HEK293 (cell line): ENCODE measurements around the gene PCLAF.
"Not testable (repeated sequence)": the region's sequence is repeated elsewhere in the genome, so short reads cannot be mapped to it uniquely, and the experiment has no call there.

Experiments
- CTCF ChIA-PET: fragments of 350-600 bp; formaldehyde crosslinking; extraction: SDS; loops from one replicate; lab custom pipeline; 2021; ENCODE audit warnings: antibody characterized with exemption; lab: Yijun Ruan, JAX
- POLR2A ChIA-PET: fragments of 300-600 bp; formaldehyde crosslinking; extraction: SDS; loops from one replicate; lab custom pipeline; 2020; ENCODE audit warnings: antibody characterized with exemption, inconsistent platforms; lab: Yijun Ruan, JAX
- H3K27ac ChIP-seq: fragments of 200-500 bp; sonication (Bioruptor generic); 2 replicates; pipeline ENCODE4 v1.5.1; 2014; ENCODE audit warnings: low read depth, low read length, control low read depth, inconsistent platforms; ENCODE audit errors: extremely low read depth
- H3K36me3 ChIP-seq, 2 experiments: fragments of 200-500 bp in 1 of 2; sonication (Bioruptor generic) in 1 of 2; 1 replicate in 1 of 2; 2 replicates in 1 of 2; pipeline ENCODE4 v1.5.1; 2014 to 2017; ENCODE audit warnings: inconsistent platforms in 2 of 2, low read length in 2 of 2; ENCODE audit not compliant: control insufficient read depth in 2 of 2, insufficient read depth in 1 of 2
- H3K4me1 ChIP-seq: fragments of 200-500 bp; sonication (Bioruptor generic); 2 replicates; pipeline ENCODE4 v1.5.1; 2014; ENCODE audit warnings: mild to moderate bottlenecking, low read length, inconsistent platforms; ENCODE audit not compliant: control insufficient read depth, insufficient read depth
- H3K4me3 ChIP-seq: 2 replicates; pipeline ENCODE4 v1.5.1; 2011; ENCODE audit warnings: low read depth, mild to moderate bottlenecking, control low read depth, low read length, moderate library complexity
- H3K9me3 ChIP-seq: fragments of 200-500 bp; sonication (Bioruptor generic); 2 replicates; pipeline ENCODE4 v1.5.1; 2014; ENCODE audit warnings: low read depth, low read length, inconsistent platforms; ENCODE audit not compliant: control insufficient read depth, insufficient read depth
- OSR2 ChIP-seq: fragments of 450-650 bp; formaldehyde crosslinking; IDR thresholded peaks from 2 replicates; pipeline ENCODE4 v1.5.1; 2016; ENCODE audit warnings: missing biosample characterization, missing genetic modification characterization
- REPIN1 ChIP-seq: fragments of 450-650 bp; formaldehyde crosslinking; IDR thresholded peaks from 2 replicates; pipeline ENCODE4 v1.5.1; 2017; ENCODE audit warnings: missing biosample characterization, missing genetic modification characterization, low read depth
- SP2 ChIP-seq: fragments of 450-650 bp; formaldehyde crosslinking; IDR thresholded peaks from 2 replicates; pipeline ENCODE4 v1.5.1; 2016; ENCODE audit warnings: missing biosample characterization, missing genetic modification characterization
- ZBTB17 ChIP-seq: fragments of 450-650 bp; formaldehyde crosslinking; IDR thresholded peaks from 2 replicates; pipeline ENCODE4 v1.5.1; 2016; ENCODE audit warnings: missing biosample characterization, missing genetic modification characterization
- ZFP37 ChIP-seq: fragments of 450-650 bp; formaldehyde crosslinking; IDR thresholded peaks from 2 replicates; pipeline ENCODE4 v1.5.1; 2016; ENCODE audit warnings: missing biosample characterization, missing genetic modification characterization
- ZNF121 ChIP-seq: fragments of 450-650 bp; formaldehyde crosslinking; IDR thresholded peaks from 2 replicates; pipeline ENCODE4 v1.5.1; 2016; ENCODE audit warnings: missing biosample characterization, missing genetic modification characterization
- ZNF132 ChIP-seq: fragments of 450-650 bp; formaldehyde crosslinking; IDR thresholded peaks from 2 replicates; pipeline ENCODE4 v1.5.1; 2017; ENCODE audit warnings: missing biosample characterization, missing genetic modification characterization, borderline replicate concordance
- ZNF223 ChIP-seq: fragments of 450-650 bp; formaldehyde crosslinking; IDR thresholded peaks from 2 replicates; pipeline ENCODE4 v1.5.1; 2016; ENCODE audit warnings: missing biosample characterization, missing genetic modification characterization
- ZNF335 ChIP-seq: fragments of 450-650 bp; formaldehyde crosslinking; conservative IDR thresholded peaks from 2 replicates; pipeline ENCODE4 v1.5.1; 2016; ENCODE audit warnings: missing biosample characterization, missing genetic modification characterization
- ZNF677 ChIP-seq: fragments of 450-650 bp; IDR thresholded peaks from 2 replicates; pipeline ENCODE4 v1.5.0; 2018; ENCODE audit warnings: missing biosample characterization, mild to moderate bottlenecking, missing genetic modification characterization, moderate library complexity
- ZNF776 ChIP-seq: fragments of 450-650 bp; formaldehyde crosslinking; IDR thresholded peaks from 2 replicates; pipeline ENCODE4 v1.5.0; 2017; ENCODE audit warnings: missing biosample characterization, missing genetic modification characterization, borderline replicate concordance
- ZNF785 ChIP-seq: fragments of 450-650 bp; formaldehyde crosslinking; IDR thresholded peaks from 2 replicates; pipeline ENCODE4 v1.5.1; 2016; ENCODE audit warnings: missing biosample characterization, missing genetic modification characterization
- ZNF837 ChIP-seq: fragments of 450-650 bp; formaldehyde crosslinking; IDR thresholded peaks from 2 replicates; pipeline ENCODE4 v1.5.1; 2016; ENCODE audit warnings: missing biosample characterization, missing genetic modification characterization
- ZNF843 ChIP-seq: fragments of 450-650 bp; formaldehyde crosslinking; IDR thresholded peaks from 2 replicates; pipeline ENCODE4 v1.5.1; 2016; ENCODE audit warnings: missing biosample characterization, missing genetic modification characterization
- TF ChIP-seq, protein P1 (sequence below): fragments of 450-650 bp; formaldehyde crosslinking; IDR thresholded peaks from 2 replicates; pipeline ENCODE4 v1.5.1; 2016; ENCODE audit warnings: missing biosample characterization, missing genetic modification characterization
- TF ChIP-seq, protein P2 (sequence below): fragments of 450-650 bp; formaldehyde crosslinking; IDR thresholded peaks from 2 replicates; pipeline ENCODE4 v1.5.1; 2016; ENCODE audit warnings: missing biosample characterization, missing genetic modification characterization, low read depth
- TF ChIP-seq, protein P3 (sequence below): fragments of 450-650 bp; formaldehyde crosslinking; IDR thresholded peaks from 2 replicates; pipeline ENCODE4 v1.5.1; 2016; ENCODE audit warnings: missing biosample characterization, missing genetic modification characterization
- TF ChIP-seq, protein P4 (sequence below): fragments of 450-650 bp; formaldehyde crosslinking; IDR thresholded peaks from 2 replicates; pipeline ENCODE4 v1.5.1; 2016; ENCODE audit warnings: missing biosample characterization, missing genetic modification characterization
- TF ChIP-seq, protein P5 (sequence below): fragments of 450-650 bp; formaldehyde crosslinking; IDR thresholded peaks from 2 replicates; pipeline ENCODE4 v1.5.1; 2016; ENCODE audit warnings: missing biosample characterization, missing genetic modification characterization

PCLAF gene

DNA sequence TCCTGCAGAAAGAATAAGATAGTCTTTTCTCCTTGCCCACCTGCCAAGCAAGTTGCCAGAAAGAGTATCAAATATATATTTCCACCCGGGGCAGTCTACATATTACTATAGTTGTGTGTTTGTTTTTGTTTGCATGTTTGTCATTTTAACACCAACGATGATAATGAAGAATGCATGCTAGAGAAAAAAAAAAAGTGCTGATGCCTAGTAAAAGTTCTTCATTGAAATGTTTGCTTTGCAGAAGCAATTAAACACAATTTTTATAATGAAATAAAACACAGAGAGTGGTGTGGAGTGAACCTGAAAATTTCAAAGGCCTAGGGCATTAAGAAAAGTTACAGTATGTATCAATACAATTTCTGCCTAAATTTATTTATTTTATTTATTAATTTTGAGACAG is 2.5 kb upstream of the PCLAF start:
- no peak overlapping the region for H3K4me3 ChIP-seq
- POLR2A ChIA-PET, result no interaction called here
- no peak overlapping the region for H3K27ac ChIP-seq
- CTCF ChIA-PET, result no interaction called here
- TF ChIP-seq ZNF776 (tag by site-specific recombination) (no peak), ZNF132 (tag by site-specific recombination) (no peak), ZFP37 (tag by site-specific recombination) (no peak), ZNF843 (tag by site-specific recombination) (no peak), OSR2 (tag by site-specific recombination) (no peak), ZBTB17 (tag by site-specific recombination) (no peak), REPIN1 (tag by site-specific recombination) (no peak), ZNF223 (tag by site-specific recombination) (no peak), ZNF785 (tag by site-specific recombination) (no peak), ZNF335 (tag by site-specific recombination) (no peak), ZNF677 (tag by site-specific recombination) (no peak), ZNF837 (tag by site-specific recombination) (no peak), SP2 (tag by site-specific recombination) (no peak)
- TF ChIP-seq, protein P1, sequence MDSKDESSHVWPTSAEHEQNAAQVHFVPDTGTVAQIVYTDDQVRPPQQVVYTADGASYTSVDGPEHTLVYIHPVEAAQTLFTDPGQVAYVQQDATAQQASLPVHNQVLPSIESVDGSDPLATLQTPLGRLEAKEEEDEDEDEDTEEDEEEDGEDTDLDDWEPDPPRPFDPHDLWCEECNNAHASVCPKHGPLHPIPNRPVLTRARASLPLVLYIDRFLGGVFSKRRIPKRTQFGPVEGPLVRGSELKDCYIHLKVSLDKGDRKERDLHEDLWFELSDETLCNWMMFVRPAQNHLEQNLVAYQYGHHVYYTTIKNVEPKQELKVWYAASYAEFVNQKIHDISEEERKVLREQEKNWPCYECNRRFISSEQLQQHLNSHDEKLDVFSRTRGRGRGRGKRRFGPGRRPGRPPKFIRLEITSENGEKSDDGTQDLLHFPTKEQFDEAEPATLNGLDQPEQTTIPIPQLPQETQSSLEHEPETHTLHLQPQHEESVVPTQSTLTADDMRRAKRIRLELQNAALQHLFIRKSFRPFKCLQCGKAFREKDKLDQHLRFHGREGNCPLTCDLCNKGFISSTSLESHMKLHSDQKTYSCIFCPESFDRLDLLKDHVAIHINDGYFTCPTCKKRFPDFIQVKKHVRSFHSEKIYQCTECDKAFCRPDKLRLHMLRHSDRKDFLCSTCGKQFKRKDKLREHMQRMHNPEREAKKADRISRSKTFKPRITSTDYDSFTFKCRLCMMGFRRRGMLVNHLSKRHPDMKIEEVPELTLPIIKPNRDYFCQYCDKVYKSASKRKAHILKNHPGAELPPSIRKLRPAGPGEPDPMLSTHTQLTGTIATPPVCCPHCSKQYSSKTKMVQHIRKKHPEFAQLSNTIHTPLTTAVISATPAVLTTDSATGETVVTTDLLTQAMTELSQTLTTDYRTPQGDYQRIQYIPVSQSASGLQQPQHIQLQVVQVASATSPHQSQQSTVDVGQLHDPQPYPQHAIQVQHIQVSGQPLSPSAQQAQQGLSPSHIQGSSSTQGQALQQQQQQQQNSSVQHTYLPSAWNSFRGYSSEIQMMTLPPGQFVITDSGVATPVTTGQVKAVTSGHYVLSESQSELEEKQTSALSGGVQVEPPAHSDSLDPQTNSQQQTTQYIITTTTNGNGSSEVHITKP (tag by site-specific recombination), result no peak
- TF ChIP-seq, protein P2, sequence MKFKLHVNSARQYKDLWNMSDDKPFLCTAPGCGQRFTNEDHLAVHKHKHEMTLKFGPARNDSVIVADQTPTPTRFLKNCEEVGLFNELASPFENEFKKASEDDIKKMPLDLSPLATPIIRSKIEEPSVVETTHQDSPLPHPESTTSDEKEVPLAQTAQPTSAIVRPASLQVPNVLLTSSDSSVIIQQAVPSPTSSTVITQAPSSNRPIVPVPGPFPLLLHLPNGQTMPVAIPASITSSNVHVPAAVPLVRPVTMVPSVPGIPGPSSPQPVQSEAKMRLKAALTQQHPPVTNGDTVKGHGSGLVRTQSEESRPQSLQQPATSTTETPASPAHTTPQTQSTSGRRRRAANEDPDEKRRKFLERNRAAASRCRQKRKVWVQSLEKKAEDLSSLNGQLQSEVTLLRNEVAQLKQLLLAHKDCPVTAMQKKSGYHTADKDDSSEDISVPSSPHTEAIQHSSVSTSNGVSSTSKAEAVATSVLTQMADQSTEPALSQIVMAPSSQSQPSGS (tag by site-specific recombination), result no peak
- TF ChIP-seq, protein P3, sequence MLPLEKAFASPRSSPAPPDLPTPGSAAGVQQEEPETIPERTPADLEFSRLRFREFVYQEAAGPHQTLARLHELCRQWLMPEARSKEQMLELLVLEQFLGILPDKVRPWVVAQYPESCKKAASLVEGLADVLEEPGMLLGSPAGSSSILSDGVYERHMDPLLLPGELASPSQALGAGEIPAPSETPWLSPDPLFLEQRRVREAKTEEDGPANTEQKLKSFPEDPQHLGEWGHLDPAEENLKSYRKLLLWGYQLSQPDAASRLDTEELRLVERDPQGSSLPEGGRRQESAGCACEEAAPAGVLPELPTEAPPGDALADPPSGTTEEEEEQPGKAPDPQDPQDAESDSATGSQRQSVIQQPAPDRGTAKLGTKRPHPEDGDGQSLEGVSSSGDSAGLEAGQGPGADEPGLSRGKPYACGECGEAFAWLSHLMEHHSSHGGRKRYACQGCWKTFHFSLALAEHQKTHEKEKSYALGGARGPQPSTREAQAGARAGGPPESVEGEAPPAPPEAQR (tag by site-specific recombination), result no peak
- no peaks in the 10 kb centered on the region for H3K4me1 ChIP-seq
- H3K9me3 ChIP-seq, result no peaks in the 10 kb centered on the region
- peaks cover 0 to 3% of the 10 kb centered on the region in 2 experiments; a peak in 2 of 3 replicates for H3K36me3 ChIP-seq

DNA sequence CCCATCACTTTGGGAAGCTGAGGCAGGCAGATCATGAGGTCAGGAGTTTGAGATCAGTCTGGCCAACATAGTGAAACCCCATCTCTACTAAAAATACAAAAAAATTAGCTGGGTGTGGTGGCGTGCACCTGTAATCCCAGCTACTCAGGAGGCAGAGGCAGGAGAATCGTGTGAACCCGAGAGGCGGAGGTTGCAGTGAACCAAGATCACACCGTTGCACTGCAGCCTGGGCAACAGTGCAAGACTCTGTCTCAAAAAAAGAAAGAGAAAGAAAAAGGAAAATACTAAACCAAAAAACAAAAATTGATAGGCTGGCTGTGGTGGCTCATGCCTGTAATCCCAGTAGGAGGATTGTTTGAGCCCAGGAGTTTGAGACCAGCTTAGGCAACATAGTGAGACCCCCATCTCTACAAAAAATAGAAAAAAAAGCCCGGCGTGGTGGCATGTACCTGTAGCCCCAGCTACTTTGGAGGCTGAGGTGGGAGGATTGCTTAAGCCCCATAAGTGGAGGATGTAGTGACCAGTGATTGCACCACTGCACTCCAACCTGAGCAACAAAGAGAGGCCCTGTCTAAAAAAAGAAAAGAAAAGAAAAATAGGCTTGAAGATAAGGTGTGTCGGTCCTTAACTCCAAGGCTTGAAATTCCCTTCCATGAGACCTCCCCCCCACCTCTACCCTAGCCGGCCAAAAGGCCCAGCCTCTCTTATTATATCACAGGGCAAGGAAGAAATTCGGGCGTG is 941 bp downstream of the PCLAF start:
- peak; percentile 90 for TF ChIP-seq ZNF121
- TF ChIP-seq, protein P4, sequence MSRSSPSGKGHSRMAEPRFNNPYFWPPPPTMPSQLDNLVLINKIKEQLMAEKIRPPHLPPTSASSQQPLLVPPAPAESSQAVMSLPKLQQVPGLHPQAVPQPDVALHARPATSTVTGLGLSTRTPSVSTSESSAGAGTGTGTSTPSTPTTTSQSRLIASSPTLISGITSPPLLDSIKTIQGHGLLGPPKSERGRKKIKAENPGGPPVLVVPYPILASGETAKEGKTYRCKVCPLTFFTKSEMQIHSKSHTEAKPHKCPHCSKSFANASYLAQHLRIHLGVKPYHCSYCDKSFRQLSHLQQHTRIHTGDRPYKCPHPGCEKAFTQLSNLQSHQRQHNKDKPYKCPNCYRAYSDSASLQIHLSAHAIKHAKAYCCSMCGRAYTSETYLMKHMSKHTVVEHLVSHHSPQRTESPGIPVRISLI (tag by site-specific recombination), result 0 out of 2 replicates have a peak, but pooled peaks have one; percentile 12
- TF ChIP-seq, protein P5, sequence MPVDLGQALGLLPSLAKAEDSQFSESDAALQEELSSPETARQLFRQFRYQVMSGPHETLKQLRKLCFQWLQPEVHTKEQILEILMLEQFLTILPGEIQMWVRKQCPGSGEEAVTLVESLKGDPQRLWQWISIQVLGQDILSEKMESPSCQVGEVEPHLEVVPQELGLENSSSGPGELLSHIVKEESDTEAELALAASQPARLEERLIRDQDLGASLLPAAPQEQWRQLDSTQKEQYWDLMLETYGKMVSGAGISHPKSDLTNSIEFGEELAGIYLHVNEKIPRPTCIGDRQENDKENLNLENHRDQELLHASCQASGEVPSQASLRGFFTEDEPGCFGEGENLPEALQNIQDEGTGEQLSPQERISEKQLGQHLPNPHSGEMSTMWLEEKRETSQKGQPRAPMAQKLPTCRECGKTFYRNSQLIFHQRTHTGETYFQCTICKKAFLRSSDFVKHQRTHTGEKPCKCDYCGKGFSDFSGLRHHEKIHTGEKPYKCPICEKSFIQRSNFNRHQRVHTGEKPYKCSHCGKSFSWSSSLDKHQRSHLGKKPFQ, result peak; percentile 73

More for the DNA sequence above, 941 bp downstream of the PCLAF start:
- not testable (repeated sequence) for H3K9me3 ChIP-seq, H3K4me1 ChIP-seq
- Histone ChIP-seq H3K4me3 (peak overlapping the region; percentile 55), H3K36me3 (peaks cover 19 to 20% of the 10 kb centered on the region in 2 experiments), H3K27ac (peak overlapping the region; percentile 84)
- ChIA-PET CTCF (interaction anchor here (0.6 kb wide), 1 partner anchor 162 kb away, joined by 3 read pairs; no protein-coding TSS in a partner anchor), POLR2A (interaction anchor here (0.6 to 1.6 kb wide), 4 partner anchors 10 to 225 kb away, joined by 3 to 13 read pairs (median 8); no protein-coding TSS in a partner anchor)
